Breast epithelium (tissue), 4 donors: ENCODE measurements around the gene IL1RAPL2. TPM values are rescaled to one million over a fixed set of nuclear protein-coding genes. Genes with fewer than 3 reads are reported as not detected.

Source experiments
- DNase-seq, 2 donors: peaks; one replicate each; pipeline ENCODE4 v3.0.0-alpha.2; 2019; ENCODE audit warnings: low spot score in 2 of 2
- H3K27ac ChIP-seq, 2 donors: fragments of 200-600 bp; sonication (generic) in 1 of 2; one replicate each; pipeline ENCODE4 v1.5.1; 2016 to 2019; ENCODE audit warnings: mild to moderate bottlenecking in 1 of 2
- H3K27me3 ChIP-seq, 2 donors: fragments of 200-600 bp; sonication (generic) in 1 of 2; one replicate each; pipeline versions ENCODE4 v1.5.1 to v1.6.0; 2017 to 2019; ENCODE audit warnings: control low read depth in 1 of 2, mild to moderate bottlenecking in 1 of 2
- H3K36me3 ChIP-seq: fragments of 200-600 bp; one replicate; pipeline ENCODE4 v1.5.1; 2019
- H3K4me1 ChIP-seq, 2 donors: fragments of 200-600 bp; sonication (generic); one replicate each; pipeline ENCODE4 v1.5.1; 2016 to 2019; ENCODE audit warnings: control low read depth in 1 of 2
- H3K4me3 ChIP-seq, 3 donors: fragments of 200-600 bp; sonication (generic); 1 replicate in 2 of 3; 2 replicates in 1 of 3; pipeline ENCODE4 v1.5.1; 2016 to 2019; ENCODE audit warnings: mild to moderate bottlenecking in 3 of 3, moderate library complexity in 2 of 3
- H3K9me3 ChIP-seq, 2 donors: fragments of 200-600 bp; sonication (generic) in 1 of 2; one replicate each; pipeline ENCODE4 v1.5.1; 2016 to 2019; ENCODE audit warnings: control low read depth in 1 of 2
- CTCF ChIP-seq, 3 donors: fragments of 450-650 bp; IDR thresholded peaks; one replicate each; pipeline ENCODE4 v1.5.1; 2016 to 2017; ENCODE audit warnings: antibody characterized with exemption in 3 of 3, mild to moderate bottlenecking in 3 of 3, moderate library complexity in 3 of 3
- POLR2A ChIP-seq: fragments of 450-650 bp; IDR thresholded peaks from one replicate; pipeline ENCODE4 v1.6.1; 2016; ENCODE audit warnings: antibody characterized with exemption, mild to moderate bottlenecking, moderate library complexity
- POLR2AphosphoS5 ChIP-seq, 3 donors: sonication (generic); formaldehyde crosslinking; IDR thresholded peaks; one replicate each; pipeline ENCODE4 v1.6.1; 2017; ENCODE audit warnings: antibody characterized with exemption in 3 of 3
- intact Hi-C: fragments of 100-400 bp; cut with DNase I; formaldehyde crosslinking; loops from one replicate; pipeline ENCODE4 v1.15.1; 2023; ENCODE audit warnings: low total_unique reads
- total RNA-seq, 3 donors: library from RNA; depleted of rRNA; stranded (reverse); fragments of >200 nt; gene quantifications; one replicate each; pipeline ENCODE4 v1.1.0, GENCODE V29; 2016

The IL1RAPL2 gene
- total RNA-seq, 3 donors from 2014 or later = 0.44 to 0.66 TPM; not detected in 1

DNA sequence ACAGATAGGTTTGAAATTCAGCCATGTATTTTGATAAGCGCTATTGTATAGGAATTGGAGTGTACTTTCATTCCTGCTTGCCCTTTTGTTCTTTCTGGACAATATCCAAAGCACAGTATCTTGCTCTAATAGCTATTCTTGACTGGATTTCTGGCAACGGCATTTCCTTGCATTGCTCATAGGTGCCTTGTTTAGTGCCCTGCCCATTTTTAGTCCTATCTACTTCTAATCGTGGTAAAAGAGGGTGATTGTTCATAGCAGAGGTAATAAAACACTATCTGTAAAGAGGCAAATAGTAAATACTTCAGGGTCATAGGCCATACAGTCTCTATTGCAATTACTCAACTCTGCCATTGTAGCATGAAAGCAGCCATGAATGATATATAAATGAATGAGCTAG is 155.9 kb downstream of the IL1RAPL2 start:
- H3K36me3 ChIP-seq = no peaks in the 10 kb centered on the region
- no peaks in the 10 kb centered on the region for H3K4me1 ChIP-seq
- intact Hi-C loops = no loop called here
- H3K27me3 ChIP-seq = peaks cover 0 to 10% of the 10 kb centered on the region in 2 donors
- H3K4me3 ChIP-seq = no peak overlapping the region
- DNase-seq = no peak
- peaks cover 0 to 5% of the 10 kb centered on the region in 2 donors for H3K9me3 ChIP-seq
- no peak for TF ChIP-seq POLR2AphosphoS5 (IDR thresholded peaks at IDR 0.05)
- no peak for TF ChIP-seq CTCF (IDR thresholded peaks at IDR 0.05)
- TF ChIP-seq POLR2A = no peak
- H3K27ac ChIP-seq = no peak overlapping the region

DNA sequence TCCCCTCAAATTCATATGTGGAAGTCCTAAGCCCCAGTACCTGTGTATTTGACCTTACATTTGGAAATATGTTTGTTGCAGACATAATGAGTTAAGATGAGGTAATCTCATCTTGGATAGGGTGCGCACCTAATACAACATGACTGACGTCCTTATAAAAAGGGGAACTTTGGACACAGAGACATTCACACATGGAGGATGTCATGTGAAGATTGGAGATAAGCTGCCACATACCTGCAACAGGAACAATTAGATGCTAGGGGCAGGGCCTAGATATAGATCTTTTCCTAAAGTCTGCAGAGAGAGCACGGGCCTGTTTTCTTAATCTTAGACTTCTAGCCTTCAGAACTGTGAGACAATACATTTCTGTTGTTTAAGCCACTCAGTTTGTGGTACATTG is 162.5 kb downstream of the IL1RAPL2 start:
- H3K27ac ChIP-seq = no peak overlapping the region

DNA sequence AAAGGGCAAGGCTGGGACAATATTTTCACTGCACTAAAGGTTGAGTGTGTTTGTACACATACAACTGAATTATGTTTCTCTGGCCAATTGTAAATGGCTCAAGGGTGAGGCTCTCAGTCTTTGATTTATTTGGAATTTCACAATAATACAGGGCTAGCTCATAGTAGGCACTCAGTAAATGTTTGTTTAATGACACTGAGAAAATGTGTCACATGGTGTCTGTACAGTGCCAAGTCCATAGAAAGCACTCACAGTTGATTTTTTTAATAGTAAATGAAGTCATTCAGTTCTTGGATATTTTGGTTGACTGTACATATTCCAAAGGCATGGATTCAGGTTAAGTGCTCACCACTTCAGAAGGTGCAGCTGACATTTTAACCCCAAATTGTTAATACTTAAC is 176.4 kb downstream of the IL1RAPL2 start:
- Histone ChIP-seq H3K27me3 (peaks cover 0 to 63% of the 10 kb centered on the region in 2 donors), H3K36me3 (no peaks in the 10 kb centered on the region), H3K4me3 (no peak overlapping the region), H3K27ac (no peak overlapping the region), H3K4me1 (no peaks in the 10 kb centered on the region), H3K9me3 (no peaks in the 10 kb centered on the region)
- DNase-seq = no peak
- TF ChIP-seq POLR2A = no peak
- TF ChIP-seq POLR2AphosphoS5 (IDR thresholded peaks at IDR 0.05) = no peak
- no peak for TF ChIP-seq CTCF (IDR thresholded peaks at IDR 0.05)
- intact Hi-C loops = no loop called here

More for the DNA sequence above, 162.5 kb downstream of the IL1RAPL2 start:
- TF ChIP-seq CTCF (IDR thresholded peaks at IDR 0.05) = no peak
- no peak for TF ChIP-seq POLR2AphosphoS5 (IDR thresholded peaks at IDR 0.05)
- no peak for TF ChIP-seq POLR2A
- Histone ChIP-seq H3K9me3 (peaks cover 0 to 5% of the 10 kb centered on the region in 2 donors), H3K4me1 (no peaks in the 10 kb centered on the region), H3K27me3 (peaks cover 0 to 4% of the 10 kb centered on the region in 2 donors), H3K4me3 (no peak overlapping the region), H3K36me3 (no peaks in the 10 kb centered on the region)
- intact Hi-C loops = no loop called here
- DNase-seq = no peak

DNA sequence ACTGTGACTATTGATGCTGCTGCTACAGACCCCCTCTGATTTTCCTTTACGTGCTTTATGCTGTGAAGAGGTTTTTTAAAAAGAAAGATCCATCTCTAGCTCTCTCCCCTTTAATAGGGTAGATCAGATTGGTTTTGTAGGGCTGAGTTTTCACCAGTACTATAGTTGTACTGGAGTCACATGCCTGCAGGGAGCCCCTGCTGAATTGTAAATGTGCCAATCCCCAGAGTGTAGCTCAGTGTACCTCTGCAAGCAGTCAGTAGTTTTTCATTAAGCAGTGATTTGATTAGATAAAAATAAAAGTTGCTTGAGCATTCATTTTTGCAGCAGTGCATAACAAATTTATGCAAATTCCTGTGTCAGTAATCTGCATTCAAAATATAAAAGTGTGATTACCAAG is 179.2 kb downstream of the IL1RAPL2 start:
- H3K4me3 ChIP-seq = no peak overlapping the region
- H3K36me3 ChIP-seq = no peaks in the 10 kb centered on the region
- DNase-seq = no peak
- no peaks in the 10 kb centered on the region for H3K9me3 ChIP-seq
- H3K27me3 ChIP-seq = peaks cover 0 to 43% of the 10 kb centered on the region in 2 donors
- intact Hi-C loops = no loop called here
- H3K4me1 ChIP-seq = no peaks in the 10 kb centered on the region
- TF ChIP-seq POLR2AphosphoS5 (IDR thresholded peaks at IDR 0.05) (no peak), CTCF (IDR thresholded peaks at IDR 0.05) (no peak), POLR2A (no peak)
- no peak overlapping the region for H3K27ac ChIP-seq

- DNase-seq = no peak
- no peaks in the 10 kb centered on the region for H3K9me3 ChIP-seq
- H3K36me3 ChIP-seq = no peaks in the 10 kb centered on the region
- no peak overlapping the region for H3K4me3 ChIP-seq
- no peak overlapping the region for H3K27ac ChIP-seq
- H3K27me3 ChIP-seq = peaks cover 0 to 31% of the 10 kb centered on the region in 2 donors
- TF ChIP-seq CTCF (IDR thresholded peaks at IDR 0.05) (no peak), POLR2A (no peak), POLR2AphosphoS5 (IDR thresholded peaks at IDR 0.05) (no peak)
- no peaks in the 10 kb centered on the region for H3K4me1 ChIP-seq
- intact Hi-C loops = no loop called here
These were observed 184.1 kb downstream of the IL1RAPL2 start for GRCh38 chrX:104749951-104750610.
